HEK293 (cell line): ENCODE results near the gene PIP4K2A.

ENCODE experiments used
- CTCF ChIA-PET: fragments of 350-600 bp; formaldehyde crosslinking; extraction: SDS; loops from one replicate; lab custom pipeline; 2021; ENCODE audit warnings: antibody characterized with exemption; lab: Yijun Ruan, JAX
- POLR2A ChIA-PET: fragments of 300-600 bp; formaldehyde crosslinking; extraction: SDS; loops from one replicate; lab custom pipeline; 2020; ENCODE audit warnings: antibody characterized with exemption, inconsistent platforms; lab: Yijun Ruan, JAX
- H3K27ac ChIP-seq: fragments of 200-500 bp; sonication (Bioruptor generic); 2 replicates; pipeline ENCODE4 v1.5.1; 2014; ENCODE audit warnings: low read depth, low read length, control low read depth, inconsistent platforms; ENCODE audit errors: extremely low read depth
- H3K36me3 ChIP-seq, 2 experiments: fragments of 200-500 bp in 1 of 2; sonication (Bioruptor generic) in 1 of 2; 1 replicate in 1 of 2; 2 replicates in 1 of 2; pipeline ENCODE4 v1.5.1; 2014 to 2017; ENCODE audit warnings: inconsistent platforms in 2 of 2, low read length in 2 of 2; ENCODE audit not compliant: control insufficient read depth in 2 of 2, insufficient read depth in 1 of 2
- H3K4me1 ChIP-seq: fragments of 200-500 bp; sonication (Bioruptor generic); 2 replicates; pipeline ENCODE4 v1.5.1; 2014; ENCODE audit warnings: mild to moderate bottlenecking, low read length, inconsistent platforms; ENCODE audit not compliant: control insufficient read depth, insufficient read depth
- H3K4me3 ChIP-seq: 2 replicates; pipeline ENCODE4 v1.5.1; 2011; ENCODE audit warnings: low read depth, mild to moderate bottlenecking, control low read depth, low read length, moderate library complexity
- H3K9me3 ChIP-seq: fragments of 200-500 bp; sonication (Bioruptor generic); 2 replicates; pipeline ENCODE4 v1.5.1; 2014; ENCODE audit warnings: low read depth, low read length, inconsistent platforms; ENCODE audit not compliant: control insufficient read depth, insufficient read depth
- OVOL3 ChIP-seq: fragments of 450-650 bp; formaldehyde crosslinking; IDR thresholded peaks from 2 replicates; pipeline ENCODE4 v1.5.1; 2016; ENCODE audit warnings: missing biosample characterization, missing genetic modification characterization
- SP7 ChIP-seq: fragments of 450-650 bp; formaldehyde crosslinking; IDR thresholded peaks from 2 replicates; pipeline ENCODE4 v1.5.1; 2016; ENCODE audit warnings: missing biosample characterization, missing genetic modification characterization
- ZBTB21 ChIP-seq: fragments of 450-650 bp; formaldehyde crosslinking; IDR thresholded peaks from 2 replicates; pipeline ENCODE4 v1.5.1; 2017; ENCODE audit warnings: missing biosample characterization, missing genetic modification characterization
- ZFP37 ChIP-seq: fragments of 450-650 bp; formaldehyde crosslinking; IDR thresholded peaks from 2 replicates; pipeline ENCODE4 v1.5.1; 2016; ENCODE audit warnings: missing biosample characterization, missing genetic modification characterization
- ZNF112 ChIP-seq: fragments of 450-650 bp; formaldehyde crosslinking; IDR thresholded peaks from 2 replicates; pipeline ENCODE4 v1.5.0; 2017; ENCODE audit warnings: missing biosample characterization, missing genetic modification characterization
- ZNF138 ChIP-seq: fragments of 450-650 bp; formaldehyde crosslinking; IDR thresholded peaks from 2 replicates; pipeline ENCODE4 v1.5.1; 2016; ENCODE audit warnings: missing biosample characterization, missing genetic modification characterization, borderline replicate concordance
- ZNF214 ChIP-seq: fragments of 450-650 bp; formaldehyde crosslinking; IDR thresholded peaks from 2 replicates; pipeline ENCODE4 v1.5.1; 2017; ENCODE audit warnings: missing biosample characterization, mild to moderate bottlenecking, missing genetic modification characterization, borderline replicate concordance
- ZNF548 ChIP-seq: fragments of 450-650 bp; formaldehyde crosslinking; IDR thresholded peaks from 2 replicates; pipeline ENCODE4 v1.5.1; 2016; ENCODE audit warnings: missing biosample characterization, missing genetic modification characterization
- ZNF561 ChIP-seq: fragments of 450-650 bp; IDR thresholded peaks from 2 replicates; pipeline ENCODE4 v1.5.1; 2018; ENCODE audit warnings: missing biosample characterization, missing genetic modification characterization, borderline replicate concordance
- ZNF626 ChIP-seq: fragments of 450-650 bp; sonication (Bioruptor Pico); formaldehyde crosslinking; IDR thresholded peaks from 2 replicates; pipeline ENCODE4 v1.5.1; 2018; ENCODE audit warnings: missing biosample characterization, missing genetic modification characterization, inconsistent platforms
- ZNF707 ChIP-seq: fragments of 450-650 bp; formaldehyde crosslinking; IDR thresholded peaks from 2 replicates; pipeline ENCODE4 v1.5.1; 2016; ENCODE audit warnings: missing biosample characterization, missing genetic modification characterization
- TF ChIP-seq, protein P1 (sequence below): fragments of 450-650 bp; formaldehyde crosslinking; IDR thresholded peaks from 2 replicates; pipeline ENCODE4 v1.5.1; 2016; ENCODE audit warnings: missing biosample characterization, missing genetic modification characterization, low read depth
- TF ChIP-seq, protein P2 (sequence below): fragments of 450-650 bp; formaldehyde crosslinking; IDR thresholded peaks from 2 replicates; pipeline ENCODE4 v1.5.1; 2016; ENCODE audit warnings: missing biosample characterization, missing genetic modification characterization
- TF ChIP-seq, protein P3 (sequence below): fragments of 450-650 bp; formaldehyde crosslinking; IDR thresholded peaks from 2 replicates; pipeline ENCODE4 v1.5.1; 2016; ENCODE audit warnings: missing biosample characterization, missing genetic modification characterization, borderline replicate concordance
- TF ChIP-seq, protein P4 (sequence below): fragments of 450-650 bp; formaldehyde crosslinking; IDR thresholded peaks from 2 replicates; pipeline ENCODE4 v1.5.0; 2017; ENCODE audit warnings: missing biosample characterization, missing genetic modification characterization, borderline replicate concordance

PIP4K2A gene

DNA sequence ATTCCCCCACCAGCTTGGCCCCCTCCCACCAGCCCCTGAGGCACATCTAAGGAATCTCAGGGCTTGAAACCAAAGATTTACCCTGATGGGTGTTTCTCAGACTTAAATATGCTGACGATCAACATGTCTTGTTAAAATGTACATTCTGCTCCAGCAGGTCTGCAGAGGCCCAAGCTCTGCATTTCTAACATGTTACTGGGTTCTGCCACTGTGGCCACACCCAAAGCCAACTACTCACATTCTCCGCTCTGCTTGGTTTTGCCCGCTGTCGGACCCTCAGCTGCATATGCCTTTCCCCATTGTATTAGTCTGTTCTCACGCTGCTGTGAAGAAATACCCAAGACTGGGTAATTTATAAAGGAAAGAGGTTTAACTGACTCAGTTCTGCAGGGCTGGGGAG is 8.9 kb downstream of the PIP4K2A start (continued):
- TF ChIP-seq, protein P1, sequence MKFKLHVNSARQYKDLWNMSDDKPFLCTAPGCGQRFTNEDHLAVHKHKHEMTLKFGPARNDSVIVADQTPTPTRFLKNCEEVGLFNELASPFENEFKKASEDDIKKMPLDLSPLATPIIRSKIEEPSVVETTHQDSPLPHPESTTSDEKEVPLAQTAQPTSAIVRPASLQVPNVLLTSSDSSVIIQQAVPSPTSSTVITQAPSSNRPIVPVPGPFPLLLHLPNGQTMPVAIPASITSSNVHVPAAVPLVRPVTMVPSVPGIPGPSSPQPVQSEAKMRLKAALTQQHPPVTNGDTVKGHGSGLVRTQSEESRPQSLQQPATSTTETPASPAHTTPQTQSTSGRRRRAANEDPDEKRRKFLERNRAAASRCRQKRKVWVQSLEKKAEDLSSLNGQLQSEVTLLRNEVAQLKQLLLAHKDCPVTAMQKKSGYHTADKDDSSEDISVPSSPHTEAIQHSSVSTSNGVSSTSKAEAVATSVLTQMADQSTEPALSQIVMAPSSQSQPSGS, result no peak

DNA sequence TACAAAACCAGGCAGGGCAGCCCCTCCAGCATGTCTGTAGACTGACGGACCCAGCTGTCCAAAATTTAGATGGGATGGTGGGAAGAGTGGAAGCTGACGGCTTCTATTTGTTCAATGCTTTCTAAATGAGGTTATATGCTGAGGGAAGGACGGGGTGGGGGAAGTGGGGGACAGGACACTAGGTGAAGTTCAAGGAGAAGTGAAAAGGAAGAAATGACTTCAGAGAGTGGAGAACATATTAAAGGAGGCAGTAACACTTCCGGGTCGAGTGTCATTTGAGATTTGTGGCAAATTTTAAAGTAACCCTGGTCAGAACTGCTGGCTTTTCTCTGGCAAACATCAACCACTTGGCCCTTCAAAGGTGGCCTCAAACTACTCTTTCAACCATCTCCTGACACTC is 9.4 kb downstream of the PIP4K2A start:
- no peak overlapping the region for H3K4me3 ChIP-seq
- no peak overlapping the region for H3K27ac ChIP-seq
- no peaks in the 10 kb centered on the region for H3K4me1 ChIP-seq
- TF ChIP-seq ZBTB21 (tag by site-specific recombination) (no peak), ZFP37 (tag by site-specific recombination) (no peak)
- CTCF ChIA-PET, result no interaction called here
- POLR2A ChIA-PET, result interaction anchor here (0.7 kb wide), 1 partner anchor 128 kb away, joined by 3 read pairs; no protein-coding TSS in a partner anchor
- H3K36me3 ChIP-seq, result no peaks in the 10 kb centered on the region
- H3K9me3 ChIP-seq, result no peaks in the 10 kb centered on the region

DNA sequence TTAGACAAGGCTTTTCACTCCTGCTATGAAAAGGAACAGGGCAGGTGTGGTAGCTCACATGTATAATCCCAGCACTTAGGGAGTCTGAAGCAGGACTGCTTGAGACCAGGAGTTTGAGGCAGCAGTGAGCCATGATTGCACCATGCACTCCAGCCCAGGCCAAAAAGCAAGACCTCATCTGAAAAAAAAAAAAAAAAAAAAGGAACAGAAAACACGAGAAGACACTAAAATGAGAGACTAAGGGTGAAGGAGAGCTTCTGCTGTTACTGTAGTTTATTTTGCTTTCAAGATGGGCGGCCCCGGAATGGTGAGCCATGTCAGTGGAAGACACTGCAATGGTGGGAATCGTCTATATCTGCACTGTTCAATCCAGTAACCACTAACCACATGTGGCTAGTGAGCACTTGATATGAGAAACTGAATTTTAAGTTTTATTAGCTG is 9.9 kb downstream of the PIP4K2A start:
- H3K27ac ChIP-seq, result no peak overlapping the region
- H3K36me3 ChIP-seq, result no peaks in the 10 kb centered on the region
- CTCF ChIA-PET, result no interaction called here
- POLR2A ChIA-PET, result interaction anchor here (0.7 kb wide), 1 partner anchor 128 kb away, joined by 3 read pairs; no protein-coding TSS in a partner anchor
- H3K4me3 ChIP-seq, result no peak overlapping the region
- H3K4me1 ChIP-seq, result no peaks in the 10 kb centered on the region
- TF ChIP-seq ZNF214 (tag by site-specific recombination), result no peak
- no peak for TF ChIP-seq ZNF707 (tag by site-specific recombination)
- TF ChIP-seq OVOL3 (tag by site-specific recombination), result no peak
- no peak for TF ChIP-seq ZNF561 (tag by site-specific recombination)
- TF ChIP-seq ZFP37 (tag by site-specific recombination), result no peak
- TF ChIP-seq, protein P2, sequence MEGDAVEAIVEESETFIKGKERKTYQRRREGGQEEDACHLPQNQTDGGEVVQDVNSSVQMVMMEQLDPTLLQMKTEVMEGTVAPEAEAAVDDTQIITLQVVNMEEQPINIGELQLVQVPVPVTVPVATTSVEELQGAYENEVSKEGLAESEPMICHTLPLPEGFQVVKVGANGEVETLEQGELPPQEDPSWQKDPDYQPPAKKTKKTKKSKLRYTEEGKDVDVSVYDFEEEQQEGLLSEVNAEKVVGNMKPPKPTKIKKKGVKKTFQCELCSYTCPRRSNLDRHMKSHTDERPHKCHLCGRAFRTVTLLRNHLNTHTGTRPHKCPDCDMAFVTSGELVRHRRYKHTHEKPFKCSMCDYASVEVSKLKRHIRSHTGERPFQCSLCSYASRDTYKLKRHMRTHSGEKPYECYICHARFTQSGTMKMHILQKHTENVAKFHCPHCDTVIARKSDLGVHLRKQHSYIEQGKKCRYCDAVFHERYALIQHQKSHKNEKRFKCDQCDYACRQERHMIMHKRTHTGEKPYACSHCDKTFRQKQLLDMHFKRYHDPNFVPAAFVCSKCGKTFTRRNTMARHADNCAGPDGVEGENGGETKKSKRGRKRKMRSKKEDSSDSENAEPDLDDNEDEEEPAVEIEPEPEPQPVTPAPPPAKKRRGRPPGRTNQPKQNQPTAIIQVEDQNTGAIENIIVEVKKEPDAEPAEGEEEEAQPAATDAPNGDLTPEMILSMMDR, result no peak
- no peak for TF ChIP-seq SP7 (tag by site-specific recombination)
- no peak for TF ChIP-seq ZNF138
- H3K9me3 ChIP-seq, result no peaks in the 10 kb centered on the region

DNA sequence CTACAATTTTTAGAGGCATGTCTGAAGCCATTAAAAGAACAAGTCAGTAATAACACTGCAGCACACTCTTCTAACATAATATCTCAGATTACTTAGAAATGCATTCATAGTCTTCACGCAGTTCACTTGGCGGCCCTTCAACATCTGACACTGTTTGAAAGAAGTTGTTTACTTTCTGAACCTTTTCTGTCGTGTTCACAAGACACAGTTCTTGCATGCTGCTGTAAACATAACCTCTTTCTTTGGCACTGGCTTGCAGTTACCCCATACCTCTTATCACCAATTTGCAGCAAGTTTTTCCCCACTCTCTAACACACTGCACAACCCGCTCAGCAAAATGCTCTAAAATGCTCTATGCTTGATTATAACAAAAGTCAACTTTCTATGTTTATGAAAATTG is 12.0 kb downstream of the PIP4K2A start:
- CTCF ChIA-PET, result no interaction called here
- Histone ChIP-seq H3K4me3 (no peak overlapping the region), H3K9me3 (no peaks in the 10 kb centered on the region), H3K4me1 (no peaks in the 10 kb centered on the region), H3K36me3 (no peaks in the 10 kb centered on the region), H3K27ac (no peak overlapping the region)
- POLR2A ChIA-PET, result no interaction called here
- TF ChIP-seq ZNF112 (no peak), ZNF626 (no peak), ZNF138 (no peak), ZNF548 (no peak)
- TF ChIP-seq, protein P3, sequence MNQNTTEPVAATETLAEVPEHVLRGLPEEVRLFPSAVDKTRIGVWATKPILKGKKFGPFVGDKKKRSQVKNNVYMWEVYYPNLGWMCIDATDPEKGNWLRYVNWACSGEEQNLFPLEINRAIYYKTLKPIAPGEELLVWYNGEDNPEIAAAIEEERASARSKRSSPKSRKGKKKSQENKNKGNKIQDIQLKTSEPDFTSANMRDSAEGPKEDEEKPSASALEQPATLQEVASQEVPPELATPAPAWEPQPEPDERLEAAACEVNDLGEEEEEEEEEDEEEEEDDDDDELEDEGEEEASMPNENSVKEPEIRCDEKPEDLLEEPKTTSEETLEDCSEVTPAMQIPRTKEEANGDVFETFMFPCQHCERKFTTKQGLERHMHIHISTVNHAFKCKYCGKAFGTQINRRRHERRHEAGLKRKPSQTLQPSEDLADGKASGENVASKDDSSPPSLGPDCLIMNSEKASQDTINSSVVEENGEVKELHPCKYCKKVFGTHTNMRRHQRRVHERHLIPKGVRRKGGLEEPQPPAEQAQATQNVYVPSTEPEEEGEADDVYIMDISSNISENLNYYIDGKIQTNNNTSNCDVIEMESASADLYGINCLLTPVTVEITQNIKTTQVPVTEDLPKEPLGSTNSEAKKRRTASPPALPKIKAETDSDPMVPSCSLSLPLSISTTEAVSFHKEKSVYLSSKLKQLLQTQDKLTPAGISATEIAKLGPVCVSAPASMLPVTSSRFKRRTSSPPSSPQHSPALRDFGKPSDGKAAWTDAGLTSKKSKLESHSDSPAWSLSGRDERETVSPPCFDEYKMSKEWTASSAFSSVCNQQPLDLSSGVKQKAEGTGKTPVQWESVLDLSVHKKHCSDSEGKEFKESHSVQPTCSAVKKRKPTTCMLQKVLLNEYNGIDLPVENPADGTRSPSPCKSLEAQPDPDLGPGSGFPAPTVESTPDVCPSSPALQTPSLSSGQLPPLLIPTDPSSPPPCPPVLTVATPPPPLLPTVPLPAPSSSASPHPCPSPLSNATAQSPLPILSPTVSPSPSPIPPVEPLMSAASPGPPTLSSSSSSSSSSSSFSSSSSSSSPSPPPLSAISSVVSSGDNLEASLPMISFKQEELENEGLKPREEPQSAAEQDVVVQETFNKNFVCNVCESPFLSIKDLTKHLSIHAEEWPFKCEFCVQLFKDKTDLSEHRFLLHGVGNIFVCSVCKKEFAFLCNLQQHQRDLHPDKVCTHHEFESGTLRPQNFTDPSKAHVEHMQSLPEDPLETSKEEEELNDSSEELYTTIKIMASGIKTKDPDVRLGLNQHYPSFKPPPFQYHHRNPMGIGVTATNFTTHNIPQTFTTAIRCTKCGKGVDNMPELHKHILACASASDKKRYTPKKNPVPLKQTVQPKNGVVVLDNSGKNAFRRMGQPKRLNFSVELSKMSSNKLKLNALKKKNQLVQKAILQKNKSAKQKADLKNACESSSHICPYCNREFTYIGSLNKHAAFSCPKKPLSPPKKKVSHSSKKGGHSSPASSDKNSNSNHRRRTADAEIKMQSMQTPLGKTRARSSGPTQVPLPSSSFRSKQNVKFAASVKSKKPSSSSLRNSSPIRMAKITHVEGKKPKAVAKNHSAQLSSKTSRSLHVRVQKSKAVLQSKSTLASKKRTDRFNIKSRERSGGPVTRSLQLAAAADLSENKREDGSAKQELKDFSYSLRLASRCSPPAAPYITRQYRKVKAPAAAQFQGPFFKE (tag by site-specific recombination), result no peak
- TF ChIP-seq, protein P4, sequence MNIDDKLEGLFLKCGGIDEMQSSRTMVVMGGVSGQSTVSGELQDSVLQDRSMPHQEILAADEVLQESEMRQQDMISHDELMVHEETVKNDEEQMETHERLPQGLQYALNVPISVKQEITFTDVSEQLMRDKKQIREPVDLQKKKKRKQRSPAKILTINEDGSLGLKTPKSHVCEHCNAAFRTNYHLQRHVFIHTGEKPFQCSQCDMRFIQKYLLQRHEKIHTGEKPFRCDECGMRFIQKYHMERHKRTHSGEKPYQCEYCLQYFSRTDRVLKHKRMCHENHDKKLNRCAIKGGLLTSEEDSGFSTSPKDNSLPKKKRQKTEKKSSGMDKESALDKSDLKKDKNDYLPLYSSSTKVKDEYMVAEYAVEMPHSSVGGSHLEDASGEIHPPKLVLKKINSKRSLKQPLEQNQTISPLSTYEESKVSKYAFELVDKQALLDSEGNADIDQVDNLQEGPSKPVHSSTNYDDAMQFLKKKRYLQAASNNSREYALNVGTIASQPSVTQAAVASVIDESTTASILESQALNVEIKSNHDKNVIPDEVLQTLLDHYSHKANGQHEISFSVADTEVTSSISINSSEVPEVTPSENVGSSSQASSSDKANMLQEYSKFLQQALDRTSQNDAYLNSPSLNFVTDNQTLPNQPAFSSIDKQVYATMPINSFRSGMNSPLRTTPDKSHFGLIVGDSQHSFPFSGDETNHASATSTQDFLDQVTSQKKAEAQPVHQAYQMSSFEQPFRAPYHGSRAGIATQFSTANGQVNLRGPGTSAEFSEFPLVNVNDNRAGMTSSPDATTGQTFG (tag by site-specific recombination), result no peak
